Stimulated activated CD4-positive, alpha-beta T cell treated with anti-CD3 and anti-CD28 coated beads, Interleukin-1b, Interleukin-23, amount 100 ng/mL, for 48 hours (primary cell): ENCODE data around the gene ZKSCAN4.

Experiments
- DNase-seq: peaks from one replicate; pipeline ENCODE4 v3.0.0-alpha.2; 2020

The ZKSCAN4 gene

DNA sequence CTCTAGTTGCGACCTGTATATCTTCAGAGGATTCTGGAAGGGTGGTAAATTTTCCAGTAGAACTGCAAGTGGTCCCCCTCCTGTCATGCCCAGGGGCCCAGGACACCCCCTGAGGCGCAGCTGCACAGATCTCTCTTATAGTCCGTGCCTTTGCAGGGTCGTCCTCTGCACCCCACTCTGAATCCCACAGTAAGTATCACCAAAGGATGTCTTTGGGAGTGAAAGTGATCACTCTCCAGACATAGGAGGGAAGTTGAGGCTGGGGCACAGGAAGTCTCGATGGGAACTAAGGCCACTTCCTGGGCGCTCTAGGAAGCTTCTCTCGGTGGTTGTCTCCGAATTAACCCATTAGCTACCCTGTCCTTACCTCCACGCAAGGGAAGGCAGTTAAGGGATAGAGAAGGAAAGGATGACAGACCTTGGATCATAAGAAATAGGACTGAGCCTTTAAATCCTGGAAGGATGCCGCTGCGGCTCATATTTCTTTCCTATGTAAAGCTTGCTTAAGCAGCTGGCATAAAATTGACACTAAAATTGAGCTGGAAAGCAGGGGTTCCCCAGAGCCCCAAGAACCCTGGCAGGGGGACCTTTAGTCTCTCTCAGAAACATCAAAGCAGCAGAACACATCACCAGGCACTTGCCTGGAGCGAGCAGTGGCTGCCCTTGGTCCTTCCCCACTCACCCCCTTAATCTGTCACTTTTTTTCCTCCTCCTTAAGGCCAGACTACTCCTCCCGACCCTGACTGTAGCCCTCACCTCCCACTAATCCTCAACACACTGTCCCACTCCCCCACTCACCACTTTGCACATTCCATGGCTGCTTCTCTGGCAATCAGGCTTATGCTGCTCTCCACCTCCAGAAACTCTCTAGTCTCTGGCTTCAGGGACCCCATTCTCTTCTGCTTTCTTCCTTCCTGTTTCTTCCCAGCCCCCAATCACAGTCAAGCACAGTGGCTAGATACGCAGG lies at the start of gene ZKSCAN4:
TSS of gene ZKSCAN4 (minus strand) at position 261 of the 967 bp plus-strand sequence. CDS start 289 bp downstream, outside the sequence.
- DNase-seq = peak; percentile 79

DNA sequence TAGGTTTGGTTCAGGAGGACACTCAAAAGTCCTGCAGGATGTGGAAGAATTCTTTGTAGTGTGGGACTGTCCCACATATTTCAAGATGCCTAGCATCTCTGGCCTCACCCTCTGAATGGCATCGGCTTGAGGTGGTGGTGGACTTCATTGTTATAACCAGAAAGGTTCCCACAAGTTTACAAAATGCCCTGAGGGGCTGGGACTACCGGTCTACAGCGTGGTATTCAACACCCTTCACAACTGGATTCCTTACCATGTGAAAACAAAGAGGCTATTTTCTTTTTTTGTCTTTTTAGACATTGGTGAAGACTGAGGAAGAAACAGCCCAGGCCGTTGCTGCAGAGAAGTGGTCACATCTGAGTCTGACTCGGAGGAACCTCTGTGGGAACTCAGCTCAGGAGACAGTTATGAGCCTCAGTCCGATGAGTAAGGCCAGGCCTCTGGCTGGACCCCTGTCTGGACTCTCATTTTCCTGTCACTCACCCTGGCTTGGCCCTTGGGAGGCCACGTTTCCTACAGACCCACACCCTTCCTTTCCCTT lies 44.5 kb upstream of the ZKSCAN4 start:
- no peak for DNase-seq

DNA sequence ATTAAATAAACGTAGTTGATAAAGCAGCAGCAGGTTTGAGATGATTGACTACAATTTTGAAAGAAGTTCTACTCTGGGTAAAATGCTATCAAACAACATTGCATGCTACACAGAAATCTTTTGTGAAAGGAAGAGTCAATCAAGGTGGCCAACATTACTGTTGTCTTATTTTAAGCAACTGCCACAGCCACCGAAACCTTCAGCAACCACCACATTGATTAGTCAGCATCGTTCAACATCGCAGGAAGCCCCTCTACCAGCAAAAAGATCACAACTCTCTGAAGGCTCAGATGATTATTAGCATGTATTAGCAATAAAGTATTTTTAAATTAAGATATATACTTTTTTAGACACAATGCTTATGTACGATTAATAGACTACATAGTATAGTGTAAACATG lies 43.3 kb upstream of the ZKSCAN4 start:
- no peak for DNase-seq

GRCh38 chr6:28291573-28291972 lies 39.5 kb upstream of the ZKSCAN4 start:
- DNase-seq = no peak

GRCh38 chr6:28282926-28283325 lies 30.9 kb upstream of the ZKSCAN4 start:
- DNase-seq = no peak

- peak; percentile 67 for DNase-seq
Observed at GRCh38 chr6:28281288-28282064, 29.4 kb upstream of the ZKSCAN4 start, which contains the start of gene PGBD1. TSS of gene PGBD1 (plus strand) at chr6:28281572. CDS start at chr6:28283814, 2,242 bp downstream.

GRCh38 chr6:28280595-28281287 lies 28.7 kb upstream of the ZKSCAN4 start:
- DNase-seq = no peak

- no peak for DNase-seq
Observed at GRCh38 chr6:28277746-28278145, 25.7 kb upstream of the ZKSCAN4 start.

GRCh38 chr6:28274888-28275287 lies 22.8 kb upstream of the ZKSCAN4 start:
- DNase-seq = no peak

DNA sequence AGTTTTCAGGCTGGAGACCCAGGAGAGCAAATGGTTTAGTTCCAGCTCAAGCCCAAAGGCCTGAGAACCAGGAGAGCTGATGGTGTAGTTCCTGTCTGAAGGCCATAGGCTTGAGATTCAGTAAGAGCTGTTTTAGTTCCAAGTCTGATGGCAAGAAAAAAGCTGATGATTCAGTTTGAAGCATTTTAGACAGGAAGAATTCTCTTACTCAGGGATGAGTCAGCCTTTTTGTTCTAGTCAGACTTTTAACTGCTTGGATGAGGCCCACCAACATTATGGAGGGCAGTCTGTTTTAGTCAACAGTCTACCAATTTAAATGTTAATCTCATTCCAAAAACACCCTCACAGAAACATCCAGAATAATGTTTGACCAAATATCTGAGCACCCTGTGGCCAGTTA lies 17.4 kb upstream of the ZKSCAN4 start:
- no peak for DNase-seq

- DNase-seq = no peak
Observed at GRCh38 chr6:28267695-28268059, 15.6 kb upstream of the ZKSCAN4 start.

DNA sequence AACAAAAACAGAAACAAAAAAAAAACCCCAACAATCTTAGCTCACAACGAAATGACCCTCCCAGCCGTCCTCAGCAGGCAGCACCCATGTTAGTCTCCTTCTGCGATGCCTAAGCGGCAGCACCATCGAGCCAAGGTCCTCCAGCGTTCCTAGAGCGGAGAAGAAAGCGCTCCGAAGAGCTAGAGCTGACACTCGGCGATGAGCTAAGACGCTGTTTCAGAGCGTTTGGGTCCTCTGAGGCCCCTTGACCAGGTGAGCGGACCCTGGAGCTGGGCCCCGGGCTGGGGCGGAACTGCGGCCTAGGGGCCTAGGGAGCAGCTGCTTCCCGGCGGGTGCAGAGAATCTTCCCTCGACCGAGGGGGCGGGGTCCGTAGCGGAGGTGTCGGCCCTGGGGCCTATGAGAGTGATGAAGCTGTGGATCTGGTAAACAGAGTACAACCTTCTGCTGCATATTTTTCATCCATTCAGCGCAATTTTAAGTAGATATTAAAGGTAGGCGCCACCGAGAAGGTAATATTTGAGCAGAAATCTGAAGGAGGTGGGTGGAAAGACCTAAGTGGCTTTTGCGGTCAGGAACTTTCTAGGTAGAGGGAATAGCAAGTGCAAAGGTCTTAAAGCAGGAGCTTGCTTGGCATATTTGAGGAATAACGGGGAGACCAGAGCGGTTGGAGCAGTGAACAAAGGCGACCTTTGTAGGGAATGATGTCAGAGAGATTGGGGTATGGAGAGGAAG lies 15.1 kb upstream of the ZKSCAN4 start, which contains the start of gene ZSCAN26:
TSS of gene ZSCAN26 (plus strand) at position 182 of the 733 bp plus-strand sequence. CDS start 4,777 bp downstream, outside the sequence.
- DNase-seq = peak; percentile 87

- DNase-seq = no peak
Observed at GRCh38 chr6:28266563-28266961, 14.5 kb upstream of the ZKSCAN4 start.

GRCh38 chr6:28264834-28265401 lies 12.8 kb upstream of the ZKSCAN4 start:
- DNase-seq = no peak

GRCh38 chr6:28263922-28264321 lies 11.9 kb upstream of the ZKSCAN4 start:
- DNase-seq = no peak

DNA sequence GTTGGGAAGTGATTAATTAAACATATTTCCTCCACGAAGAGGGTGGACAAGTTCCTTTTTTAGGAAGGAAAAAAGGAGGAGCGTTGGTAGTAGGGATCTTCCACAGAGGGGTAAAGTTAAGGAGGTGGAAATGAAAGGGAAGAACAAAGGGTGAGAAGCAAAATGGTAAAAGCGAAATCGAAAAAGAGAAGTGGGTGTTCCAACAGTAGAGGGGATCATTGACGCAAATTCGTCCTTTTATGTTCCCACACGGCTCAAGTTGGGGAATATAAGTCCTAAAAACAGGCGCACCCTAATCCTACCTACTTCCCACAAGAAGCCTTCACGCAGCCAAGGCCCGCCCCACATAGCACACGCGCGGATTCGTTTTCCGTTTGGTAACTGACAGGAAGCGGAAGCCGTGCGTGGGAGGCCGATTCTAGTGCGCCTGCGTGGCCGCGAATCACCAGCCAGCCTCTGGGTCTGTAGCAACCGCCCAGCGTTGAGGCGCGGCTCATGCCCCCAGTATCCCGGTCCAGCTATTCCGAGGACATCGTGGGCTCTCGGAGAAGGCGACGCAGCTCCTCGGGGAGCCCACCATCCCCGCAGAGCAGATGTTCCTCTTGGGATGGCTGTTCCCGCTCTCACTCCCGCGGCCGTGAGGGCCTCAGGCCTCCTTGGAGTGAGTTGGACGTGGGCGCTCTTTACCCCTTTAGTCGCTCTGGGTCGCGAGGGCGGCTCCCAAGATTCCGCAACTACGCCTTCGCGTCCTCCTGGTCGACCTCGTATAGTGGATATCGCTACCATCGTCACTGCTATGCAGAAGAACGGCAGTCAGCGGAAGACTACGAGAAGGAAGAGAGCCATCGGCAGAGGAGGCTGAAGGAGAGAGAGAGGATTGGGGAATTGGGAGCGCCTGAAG lies 7.1 kb upstream of the ZKSCAN4 start, which contains the start of gene NKAPL:
TSS of gene NKAPL (plus strand) at position 421 of the 901 bp plus-strand sequence. CDS start at position 496, 75 bp downstream.
- peak; percentile 74 for DNase-seq

GRCh38 chr6:28257042-28257441 lies 5.0 kb upstream of the ZKSCAN4 start:
- DNase-seq = no peak

DNA sequence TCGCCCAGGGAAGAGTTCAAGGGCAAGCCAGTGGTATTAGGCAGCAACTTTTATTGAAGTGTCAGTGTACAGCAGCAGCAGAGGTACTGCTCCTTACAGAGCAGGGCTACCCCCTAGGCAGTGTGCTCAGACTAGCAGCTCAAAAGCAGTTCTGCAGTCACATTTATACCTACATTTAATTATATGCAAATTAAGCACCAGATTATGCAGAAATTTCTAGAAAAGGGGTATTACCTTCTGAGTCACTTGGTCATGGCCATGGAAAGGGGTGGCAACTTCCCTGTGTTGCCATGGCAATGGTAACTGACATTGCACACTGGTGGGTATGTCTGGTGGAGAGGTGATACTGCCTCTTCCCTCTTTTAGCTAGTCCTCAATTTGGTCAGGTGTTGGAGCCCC lies 2.1 kb upstream of the ZKSCAN4 start:
- peak; percentile 36 for DNase-seq

DNA sequence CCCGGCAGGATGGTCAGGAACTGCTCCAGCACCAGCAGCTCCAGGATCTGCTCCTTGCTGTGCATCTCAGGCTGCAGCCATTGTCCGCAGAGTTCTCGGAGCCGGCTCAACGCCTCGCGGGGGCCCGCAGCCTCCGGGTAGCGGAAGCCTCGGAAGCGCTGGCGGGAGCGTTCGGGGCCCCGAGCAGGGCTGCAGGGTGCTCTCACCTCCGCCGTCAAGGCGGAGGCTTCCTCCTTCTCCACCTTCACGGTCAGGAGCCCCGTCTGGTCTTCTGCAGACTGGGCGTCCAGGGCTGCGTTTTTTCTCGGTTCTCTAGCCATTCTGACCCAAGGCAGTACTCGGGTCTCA lies 434 bp downstream of the ZKSCAN4 start:
- DNase-seq = peak; percentile 30

DNA sequence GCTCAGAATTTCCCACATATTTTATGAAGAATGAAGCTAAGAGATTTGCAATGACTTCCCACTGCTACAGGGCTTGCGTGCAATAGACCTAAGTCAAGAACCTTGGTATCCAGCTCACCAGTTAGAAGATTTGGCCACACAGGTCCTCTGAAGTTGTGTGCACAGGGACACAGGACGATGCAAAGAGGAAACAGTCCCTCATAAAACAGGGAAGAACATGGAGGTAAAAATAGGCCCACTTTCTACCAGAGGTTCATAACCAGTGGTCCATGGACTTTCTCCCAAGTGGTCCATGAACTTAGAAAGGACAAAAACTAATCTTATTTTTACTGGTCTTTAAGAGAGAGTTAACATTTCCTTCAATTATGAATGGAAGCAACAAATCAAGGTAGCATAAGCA lies 1.3 kb downstream of the ZKSCAN4 start:
- DNase-seq = no peak
